GM12864 (cell line): ENCODE data around the gene IMMP2L.

Experiments
- DNase-seq: peaks from one replicate; pipeline ENCODE4 v3.0.0-alpha.2; 2011; ENCODE audit warnings: low read depth
- H3K4me3 ChIP-seq: 2 replicates; pipeline ENCODE4 v1.5.1; 2011; ENCODE audit warnings: mild to moderate bottlenecking, low read depth, low read length, control low read depth
- CTCF ChIP-seq: IDR thresholded peaks from 2 replicates; pipeline ENCODE4 v1.5.1; 2011; ENCODE audit warnings: low read depth, mild to moderate bottlenecking, moderate library complexity, low read length, control low read depth, inconsistent platforms; ENCODE audit errors: missing control alignments

IMMP2L gene

GRCh38 chr7:110962826-110963225, 599.5 kb downstream of the IMMP2L start:
- no peak for TF ChIP-seq CTCF
- DNase-seq: no peak
- H3K4me3 ChIP-seq: no peak overlapping the region

GRCh38 chr7:110962374-110962773, 599.9 kb downstream of the IMMP2L start:
- no peak overlapping the region for H3K4me3 ChIP-seq
- TF ChIP-seq CTCF: no peak
- DNase-seq: no peak

- H3K4me3 ChIP-seq: no peak overlapping the region
- TF ChIP-seq CTCF: no peak
- DNase-seq: no peak
Observed at GRCh38 chr7:110960811-110961210, 601.5 kb downstream of the IMMP2L start.

- DNase-seq: no peak
- H3K4me3 ChIP-seq: no peak overlapping the region
- no peak for TF ChIP-seq CTCF
Observed at GRCh38 chr7:110948280-110948679, 614.0 kb downstream of the IMMP2L start.

- DNase-seq: no peak
- no peak for TF ChIP-seq CTCF
- H3K4me3 ChIP-seq: no peak overlapping the region
Observed at GRCh38 chr7:110947408-110947807, 614.9 kb downstream of the IMMP2L start.

GRCh38 chr7:110944966-110945644, 617.2 kb downstream of the IMMP2L start:
- H3K4me3 ChIP-seq: no peak overlapping the region
- DNase-seq: no peak
- TF ChIP-seq CTCF: no peak

- TF ChIP-seq CTCF: no peak
- no peak for DNase-seq
- H3K4me3 ChIP-seq: no peak overlapping the region
Observed at GRCh38 chr7:110944448-110944847, 617.8 kb downstream of the IMMP2L start.
